ENCODE data around the gene INPP5A.

GRCh38 chr10:132677096-132677472 is 139.5 kb downstream of the INPP5A start:
- TF ChIP-seq CTCF (CRISPR knock-in tag; IDR thresholded peaks at IDR 0.05), result no peak
- no peak for TF ChIP-seq ZNF747 (CRISPR knock-in tag; IDR thresholded peaks at IDR 0.05; ENCODE audit: borderline replicate concordance)
- TF ChIP-seq ZKSCAN1 (IDR thresholded peaks at IDR 0.05; ENCODE audit: low read length), result no peak
- TF ChIP-seq, protein P1, sequence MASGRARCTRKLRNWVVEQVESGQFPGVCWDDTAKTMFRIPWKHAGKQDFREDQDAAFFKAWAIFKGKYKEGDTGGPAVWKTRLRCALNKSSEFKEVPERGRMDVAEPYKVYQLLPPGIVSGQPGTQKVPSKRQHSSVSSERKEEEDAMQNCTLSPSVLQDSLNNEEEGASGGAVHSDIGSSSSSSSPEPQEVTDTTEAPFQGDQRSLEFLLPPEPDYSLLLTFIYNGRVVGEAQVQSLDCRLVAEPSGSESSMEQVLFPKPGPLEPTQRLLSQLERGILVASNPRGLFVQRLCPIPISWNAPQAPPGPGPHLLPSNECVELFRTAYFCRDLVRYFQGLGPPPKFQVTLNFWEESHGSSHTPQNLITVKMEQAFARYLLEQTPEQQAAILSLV (CRISPR knock-in tag; IDR thresholded peaks at IDR 0.05; ENCODE audit: borderline replicate concordance), result no peak
- TF ChIP-seq SOX13 (IDR thresholded peaks at IDR 0.05), result no peak
- TF ChIP-seq SOX13 (CRISPR knock-in tag; conservative IDR thresholded peaks at IDR 0.05 in 1 of 2, IDR thresholded peaks at IDR 0.05 in 1 of 2), result no peak
- no peak for TF ChIP-seq EZH2 (conservative IDR thresholded peaks at IDR 0.05; ENCODE audit: low read depth, low read length)
- no peak for TF ChIP-seq STAG1 (CRISPR knock-in tag; IDR thresholded peaks at IDR 0.05)
- TF ChIP-seq ZNF83 (CRISPR knock-in tag; IDR thresholded peaks at IDR 0.05; ENCODE audit: borderline replicate concordance), result no peak
- TF ChIP-seq ZNF510 (CRISPR knock-in tag; IDR thresholded peaks at IDR 0.05; ENCODE audit: low read depth), result no peak
- no peak for TF ChIP-seq TCF7 (IDR thresholded peaks at IDR 0.05; ENCODE audit: low read depth)
- TF ChIP-seq GABPA (IDR thresholded peaks at IDR 0.05; ENCODE audit: low read depth, low read length), result no peak
- no peak for TF ChIP-seq GABPA (CRISPR knock-in tag; IDR thresholded peaks at IDR 0.05; ENCODE audit: low read depth)
- TF ChIP-seq ZNF138 (CRISPR knock-in tag; IDR thresholded peaks at IDR 0.05; ENCODE audit: low read depth), result no peak

Data from HepG2 (cell line).